RKO (cell line): ENCODE measurements around the gene OR2J2.
A peak's percentile ranks its signal among the peaks of the same experiment; 100 is the strongest.
"Not testable (repeated sequence)": the region's sequence is repeated elsewhere in the genome, so short reads cannot be mapped to it uniquely, and the experiment has no call there.

Experiments used
- DNase-seq: peaks from one replicate; pipeline ENCODE4 v3.0.0-alpha.2; 2016; ENCODE audit warnings: low spot score

Gene OR2J2

GRCh38 chr6:29170607-29171006 lies at the start of gene OR2J2:
OR2J2 (plus strand) TSS chr6:29170907; CDS start chr6:29173636, 2,729 bp downstream.
- DNase-seq, result peak; percentile 26

DNA sequence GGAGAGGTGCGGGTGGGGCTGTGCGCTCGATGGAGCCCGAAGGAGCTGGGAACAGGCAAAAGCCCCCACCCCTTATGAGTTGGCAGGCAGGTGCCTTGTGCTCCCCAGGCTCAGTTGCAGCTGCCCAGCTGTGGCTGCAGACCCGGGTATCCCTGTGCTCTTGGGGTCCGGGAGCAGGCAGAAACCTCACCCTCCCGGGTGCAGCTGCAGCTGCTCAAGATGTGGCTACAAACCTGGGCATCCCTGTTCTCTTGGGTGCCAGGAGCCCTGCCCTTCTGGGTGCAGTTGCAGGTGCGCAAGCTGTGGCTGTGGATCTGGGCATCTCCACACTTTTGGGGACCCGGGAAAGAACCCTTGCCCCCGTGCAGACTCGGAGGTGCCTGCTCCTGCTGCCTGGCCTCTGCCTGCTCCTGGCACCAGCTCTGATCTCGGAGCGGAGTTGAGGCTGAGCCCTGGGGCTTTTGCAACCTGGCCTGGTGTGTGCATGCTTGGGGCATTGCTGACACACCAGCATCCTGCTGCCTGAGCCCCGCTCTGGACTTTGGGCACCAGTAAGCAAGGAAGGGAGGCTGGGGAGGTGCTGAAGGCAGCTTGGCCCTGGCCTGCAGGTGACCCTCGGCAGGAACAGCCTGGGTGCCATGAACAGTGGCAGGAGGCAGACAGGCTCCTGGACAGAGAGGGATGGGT lies 41.2 kb upstream of the OR2J2 start:
- no peak for DNase-seq

DNA sequence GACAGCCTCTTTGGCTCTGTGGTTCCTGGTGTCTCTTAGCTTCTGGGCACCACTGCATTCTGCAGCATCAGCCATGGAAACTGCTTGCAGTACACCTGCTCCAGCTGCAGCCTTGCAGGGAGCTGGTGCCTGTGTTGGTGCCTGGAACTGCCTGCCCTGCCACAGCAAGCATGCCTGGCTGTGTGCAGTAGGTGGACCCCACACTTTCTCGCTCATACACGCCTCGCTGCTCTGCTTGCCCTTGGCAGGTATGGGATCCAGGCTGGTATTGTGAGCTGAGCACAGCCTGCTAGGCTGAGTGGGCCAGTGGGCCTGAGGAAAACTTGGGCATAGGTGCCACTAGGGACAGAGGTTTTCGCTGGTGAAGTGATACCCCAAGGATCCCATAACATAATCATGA lies 40.1 kb upstream of the OR2J2 start:
- no peak for DNase-seq

GRCh38 chr6:29131691-29132090 lies 39.0 kb upstream of the OR2J2 start:
- no peak for DNase-seq

GRCh38 chr6:29137724-29138123 lies 33.0 kb upstream of the OR2J2 start:
- no peak for DNase-seq

- DNase-seq, result no peak
These were observed 29.1 kb upstream of the OR2J2 start for GRCh38 chr6:29141606-29142005.

- no peak for DNase-seq
These were observed 28.4 kb upstream of the OR2J2 start for GRCh38 chr6:29142309-29142708.

DNA sequence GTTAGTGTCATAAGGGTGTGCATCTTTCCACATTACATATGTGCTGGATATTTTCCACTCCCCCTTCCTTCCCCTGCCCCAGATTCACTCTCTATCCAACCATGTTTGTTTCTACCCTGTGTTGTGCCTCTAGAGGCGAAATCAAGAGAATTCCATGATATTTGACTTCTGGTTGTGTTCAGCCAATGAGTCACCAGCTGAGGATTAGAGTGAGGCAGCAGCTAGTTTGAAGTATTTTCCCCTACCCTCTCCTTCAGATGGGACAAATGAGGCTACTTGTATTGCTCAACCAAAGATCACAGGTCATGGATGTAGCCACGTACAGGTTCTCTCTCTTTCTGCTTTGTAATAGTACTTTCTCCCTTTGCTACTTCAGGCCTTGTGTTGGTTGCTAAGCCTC lies 24.5 kb upstream of the OR2J2 start:
- DNase-seq, result peak; percentile 60

DNA sequence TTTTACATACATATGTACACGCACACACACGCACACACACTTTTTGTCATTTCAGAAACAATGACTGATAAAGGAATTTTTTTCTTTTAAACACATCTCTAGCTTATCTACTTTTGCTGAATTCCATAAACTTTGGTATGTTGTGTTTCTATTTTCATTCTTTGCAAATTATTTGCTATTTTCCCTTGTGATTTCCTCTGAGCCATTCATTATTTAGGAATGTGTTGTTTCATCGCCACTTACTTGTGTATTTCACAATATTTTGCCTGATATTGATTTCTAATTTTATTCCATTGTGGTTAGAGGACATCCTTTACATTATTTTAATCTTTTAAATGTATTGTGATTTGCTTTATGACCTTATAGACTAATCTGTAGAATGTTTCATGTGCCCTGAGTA lies 23.6 kb upstream of the OR2J2 start:
- no peak for DNase-seq

GRCh38 chr6:29149444-29149843 lies 21.3 kb upstream of the OR2J2 start:
- DNase-seq, result not testable (repeated sequence)

DNA sequence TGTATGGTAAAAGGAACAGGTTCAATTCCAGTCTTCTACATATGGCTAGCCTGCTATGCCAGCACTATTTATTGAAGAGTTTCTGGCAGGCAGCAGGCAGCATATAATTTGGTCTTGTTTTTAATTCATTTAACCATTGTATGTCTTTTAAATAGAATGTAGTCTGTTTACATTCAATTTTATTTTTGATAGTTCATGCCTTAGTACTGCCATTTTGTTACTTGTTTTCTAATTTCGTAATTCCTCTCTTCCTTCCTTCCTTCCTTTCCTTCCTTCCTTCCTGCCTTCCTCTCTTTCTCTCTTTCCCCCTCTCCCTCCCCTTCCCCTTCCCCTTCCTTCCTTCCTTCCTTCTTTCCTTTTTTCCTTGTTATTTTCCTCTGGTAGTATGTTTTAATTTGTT lies 17.6 kb upstream of the OR2J2 start:
- no peak for DNase-seq

DNA sequence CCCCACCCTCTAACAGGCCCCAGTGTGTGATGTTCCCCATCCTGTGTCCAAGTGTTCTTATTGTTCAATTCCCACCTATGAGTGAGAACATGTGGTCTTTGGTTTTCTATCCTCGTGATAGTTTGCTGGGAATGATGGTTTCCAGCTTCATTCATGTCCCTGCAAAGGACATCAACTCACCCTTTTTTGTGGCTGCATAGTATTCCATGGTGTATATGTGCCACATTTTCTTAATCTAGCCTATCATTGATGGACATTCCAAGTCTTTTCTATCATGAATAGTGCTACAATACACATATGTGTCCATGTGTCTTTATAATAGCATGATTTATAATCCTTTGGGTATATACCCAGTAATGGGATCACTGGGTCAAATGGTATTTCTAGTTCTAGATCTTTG lies 15.5 kb upstream of the OR2J2 start:
- not testable (repeated sequence) for DNase-seq

DNA sequence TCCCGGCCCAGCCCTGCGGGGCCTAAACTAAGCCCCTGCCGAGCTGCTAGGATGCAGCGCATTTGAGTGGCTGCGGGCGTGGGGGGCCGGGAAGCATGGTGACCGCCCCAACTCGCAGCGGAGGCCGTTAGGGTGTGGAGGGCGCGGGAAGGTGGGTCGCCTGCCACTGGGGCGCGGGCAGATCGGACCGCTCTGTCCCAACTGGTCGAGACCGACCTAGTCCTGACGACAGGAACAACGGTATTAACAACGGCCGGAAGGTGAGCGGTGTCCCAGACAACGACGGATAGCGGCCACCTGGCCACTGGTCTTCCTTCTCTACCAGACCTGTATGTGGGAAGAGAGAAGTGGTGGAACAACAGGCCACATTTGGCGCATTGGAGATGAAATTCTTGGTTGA lies 10.8 kb upstream of the OR2J2 start:
- DNase-seq, result not testable (repeated sequence)

- DNase-seq, result not testable (repeated sequence)
These were observed 5.1 kb upstream of the OR2J2 start for GRCh38 chr6:29165571-29165970.

DNA sequence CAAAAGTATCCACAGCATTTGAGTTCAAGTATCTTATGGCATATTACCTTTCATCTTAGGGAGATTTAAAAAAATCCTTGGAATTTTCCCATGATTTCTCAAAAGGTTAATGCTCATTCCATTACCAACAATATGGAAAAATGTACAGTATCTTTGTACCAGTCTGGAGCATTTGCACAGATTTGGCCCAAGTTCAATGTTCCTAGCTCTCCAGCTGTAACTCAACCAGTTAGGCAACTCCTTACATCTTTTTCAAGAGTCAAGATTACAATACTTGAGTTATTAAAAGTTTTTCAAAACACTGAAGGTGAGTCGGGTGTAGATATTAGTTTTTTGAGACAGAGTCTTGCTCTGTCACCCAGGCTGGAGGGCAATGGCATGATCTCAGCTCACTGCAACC lies 1.0 kb downstream of the OR2J2 start:
- DNase-seq, result no peak

GRCh38 chr6:29183594-29183993 lies 12.9 kb downstream of the OR2J2 start:
- no peak for DNase-seq

DNA sequence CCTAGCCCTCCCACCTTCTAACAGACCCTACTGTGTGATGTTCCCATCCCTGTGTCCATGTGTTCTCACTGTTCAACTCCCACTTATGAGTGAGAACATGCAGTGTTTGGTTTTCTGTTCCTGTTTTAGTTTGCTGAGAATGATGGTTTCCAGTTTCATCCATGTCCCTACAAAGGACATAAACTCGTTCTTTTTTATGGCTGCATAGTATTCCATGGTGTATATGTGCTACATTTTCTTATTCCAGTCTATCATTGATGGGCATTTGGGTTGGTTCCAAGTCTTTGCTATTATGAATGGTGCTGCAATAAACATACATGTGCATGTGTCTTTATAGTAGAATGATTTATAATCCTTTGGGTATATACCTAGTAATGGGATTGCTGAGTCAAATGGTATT lies 18.0 kb downstream of the OR2J2 start:
- DNase-seq, result not testable (repeated sequence)

- no peak for DNase-seq
These were observed 30.3 kb downstream of the OR2J2 start for GRCh38 chr6:29200767-29201662.

- DNase-seq, result no peak
These were observed 31.3 kb downstream of the OR2J2 start for GRCh38 chr6:29201966-29202365.

DNA sequence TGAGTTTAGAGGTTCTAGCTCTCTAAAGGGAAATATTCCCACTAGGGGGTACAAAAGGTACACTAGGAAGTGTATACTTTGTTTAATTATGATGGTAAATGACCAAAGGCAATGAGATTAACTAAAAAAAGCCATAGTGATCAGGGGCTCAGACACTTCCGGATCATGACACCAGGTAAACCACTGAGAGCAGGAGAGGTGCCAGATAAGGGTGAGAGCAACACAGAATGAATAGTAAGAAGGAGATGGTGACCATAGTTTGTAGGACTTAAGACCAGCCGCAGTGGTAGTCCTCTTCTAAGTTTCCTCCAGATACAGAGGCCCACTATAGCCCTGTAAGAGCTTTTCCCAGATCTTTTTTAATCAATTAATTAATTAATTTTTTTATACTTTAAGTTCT lies 40.8 kb downstream of the OR2J2 start:
- DNase-seq, result no peak

DNA sequence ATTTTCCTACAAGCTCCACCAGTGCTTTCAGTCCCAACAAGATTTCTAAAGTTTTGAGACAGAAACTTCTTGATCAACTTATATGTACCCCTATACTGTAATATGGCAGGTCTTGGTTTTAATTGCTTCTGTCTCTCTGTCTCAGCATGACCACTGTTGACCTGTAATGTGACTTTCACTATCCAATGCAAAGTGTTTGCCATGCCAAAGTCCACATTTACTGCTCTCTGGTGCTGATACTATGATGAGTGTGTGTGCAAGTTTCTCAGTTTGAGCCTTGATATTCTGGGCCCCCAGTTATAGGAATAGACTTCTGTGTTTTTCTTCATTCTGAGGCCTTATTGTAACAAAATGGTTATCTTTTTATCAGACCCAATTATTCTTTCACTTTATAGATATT lies 45.8 kb downstream of the OR2J2 start:
- no peak for DNase-seq

- DNase-seq, result not testable (repeated sequence)
These were observed 46.5 kb downstream of the OR2J2 start for GRCh38 chr6:29217242-29217641.

GRCh38 chr6:29218056-29218455 lies 47.3 kb downstream of the OR2J2 start:
- DNase-seq, result not testable (repeated sequence)
